ENCODE data around the gene NAA80.

Gene NAA80

GRCh38 chr3:50320853-50321335 is 21.7 kb upstream of the NAA80 start:
- DNase-seq (ENCODE audit: low spot score): peak; percentile 90
- Histone ChIP-seq H3K23ac (ENCODE audit: low read depth, low read length, poor library complexity) (peak overlapping the region; percentile 97), H4K91ac (ENCODE audit: low read depth, low read length, poor library complexity) (no peak overlapping the region), H3K9me3 (replicated peaks in 1 of 2; ENCODE audit: control insufficient read depth in 2 of 2, insufficient read depth in 1 of 2, low read depth in 1 of 2, low read length in 2 of 2) (peaks cover 0 to 2% of the 10 kb centered on the region in 2 donors), H3K4ac (ENCODE audit: low read length) (no peak overlapping the region), H2BK120ac (ENCODE audit: low read depth, low read length) (peak overlapping the region; percentile 99), H3K4me2 (ENCODE audit: insufficient read depth, low read length, poor library complexity, severe bottlenecking) (peak overlapping the region; percentile 95), H3K9ac (ENCODE audit: low read depth, low read length, poor library complexity) (peak overlapping the region; percentile 82), H3K4me3 (ENCODE audit: low read length in 2 of 2) (peak overlapping the region; percentile 61 to 84), H3K14ac (ENCODE audit: low read length) (no peak overlapping the region), H2BK12ac (ENCODE audit: low read length) (no peak overlapping the region), H2AK5ac (ENCODE audit: low read depth, low read length) (peak overlapping the region; percentile 93), H3K79me1 (ENCODE audit: low read depth, low read length) (peaks cover 29% of the 10 kb centered on the region), H3K27ac (replicated peaks; ENCODE audit: low read length) (peak overlapping the region; percentile 90), H4K8ac (ENCODE audit: low read depth, low read length) (no peak overlapping the region), H3K27me3 (ENCODE audit: control insufficient read depth in 3 of 3, insufficient read depth in 3 of 3, low read depth in 1 of 3, low read length in 3 of 3) (no peaks in the 10 kb centered on the region), H2AFZ (ENCODE audit: low read length) (peak overlapping the region; percentile 99), H3K18ac (ENCODE audit: low read length) (peak overlapping the region; percentile 99), H2BK5ac (ENCODE audit: low read length) (peak overlapping the region; percentile 98), H2BK15ac (ENCODE audit: low read length) (peak overlapping the region; percentile 90), H3K36me3 (replicated peaks in 1 of 2; ENCODE audit: control insufficient read depth in 2 of 2, insufficient read depth in 2 of 2, low read length in 2 of 2) (peaks cover 43 to 65% of the 10 kb centered on the region in 2 donors), H3K4me1 (ENCODE audit: control insufficient read depth in 2 of 2, insufficient read depth in 1 of 2, low read depth in 1 of 2, low read length in 2 of 2) (peaks cover 27 to 39% of the 10 kb centered on the region in 2 donors)
- WGBS, 2 donors (ENCODE audit: extremely low coverage in 2 of 2, insufficient read length in 2 of 2, insufficient replicate concordance in 1 of 2): no CpG with 5 or more reads among the region's 45 CpGs

GRCh38 chr3:50319894-50320625 is 20.9 kb upstream of the NAA80 start:
- peak overlapping the region; percentile 71 for H3K27ac ChIP-seq (replicated peaks; ENCODE audit: low read length)
- H3K23ac ChIP-seq (ENCODE audit: low read depth, low read length, poor library complexity): peak overlapping the region; percentile 56
- H2AFZ ChIP-seq (ENCODE audit: low read length): no peak overlapping the region
- H4K91ac ChIP-seq (ENCODE audit: low read depth, low read length, poor library complexity): peak overlapping the region; percentile 94
- no peak for DNase-seq (ENCODE audit: low spot score)
- H4K8ac ChIP-seq (ENCODE audit: low read depth, low read length): peak overlapping the region; percentile 55
- H3K79me1 ChIP-seq (ENCODE audit: low read depth, low read length): peaks cover 33% of the 10 kb centered on the region
- H3K9ac ChIP-seq (ENCODE audit: low read depth, low read length, poor library complexity): peak overlapping the region; percentile 80
- peak overlapping the region; percentile 95 for H3K4me2 ChIP-seq (ENCODE audit: insufficient read depth, low read length, poor library complexity, severe bottlenecking)
- no peak overlapping the region for H2BK120ac ChIP-seq (ENCODE audit: low read depth, low read length)
- peaks cover 27 to 39% of the 10 kb centered on the region in 2 donors for H3K4me1 ChIP-seq (ENCODE audit: control insufficient read depth in 2 of 2, insufficient read depth in 1 of 2, low read depth in 1 of 2, low read length in 2 of 2)
- H3K4ac ChIP-seq (ENCODE audit: low read length): no peak overlapping the region
- H2BK12ac ChIP-seq (ENCODE audit: low read length): peak overlapping the region; percentile 41
- no peaks in the 10 kb centered on the region for H3K27me3 ChIP-seq (ENCODE audit: control insufficient read depth in 3 of 3, insufficient read depth in 3 of 3, low read depth in 1 of 3, low read length in 3 of 3)
- H3K18ac ChIP-seq (ENCODE audit: low read length): peak overlapping the region; percentile 76
- peaks cover 0 to 4% of the 10 kb centered on the region in 2 donors for H3K9me3 ChIP-seq (replicated peaks in 1 of 2; ENCODE audit: control insufficient read depth in 2 of 2, insufficient read depth in 1 of 2, low read depth in 1 of 2, low read length in 2 of 2)
- H2BK5ac ChIP-seq (ENCODE audit: low read length): no peak overlapping the region
- WGBS, 2 donors (ENCODE audit: extremely low coverage in 2 of 2, insufficient read length in 2 of 2, insufficient replicate concordance in 1 of 2): no CpG with 5 or more reads among the region's 29 CpGs
- H3K4me3 ChIP-seq (ENCODE audit: low read length in 2 of 2): peak overlapping the region; percentile 61 to 84
- H3K14ac ChIP-seq (ENCODE audit: low read length): peak overlapping the region; percentile 57
- peak overlapping the region; percentile 90 for H2BK15ac ChIP-seq (ENCODE audit: low read length)
- peak overlapping the region; percentile 93 for H2AK5ac ChIP-seq (ENCODE audit: low read depth, low read length)
- peaks cover 46 to 63% of the 10 kb centered on the region in 2 donors for H3K36me3 ChIP-seq (replicated peaks in 1 of 2; ENCODE audit: control insufficient read depth in 2 of 2, insufficient read depth in 2 of 2, low read length in 2 of 2)

- no peak overlapping the region for H3K18ac ChIP-seq (ENCODE audit: low read length)
- no CpG with 5 or more reads among the region's 16 CpGs for WGBS, 2 donors (ENCODE audit: extremely low coverage in 2 of 2, insufficient read length in 2 of 2, insufficient replicate concordance in 1 of 2)
- no peak overlapping the region for H3K4ac ChIP-seq (ENCODE audit: low read length)
- no peak overlapping the region for H3K27ac ChIP-seq (replicated peaks; ENCODE audit: low read length)
- H4K91ac ChIP-seq (ENCODE audit: low read depth, low read length, poor library complexity): no peak overlapping the region
- peaks cover 37% of the 10 kb centered on the region for H3K79me1 ChIP-seq (ENCODE audit: low read depth, low read length)
- no peak overlapping the region for H2BK15ac ChIP-seq (ENCODE audit: low read length)
- no peaks in the 10 kb centered on the region for H3K27me3 ChIP-seq (ENCODE audit: control insufficient read depth in 3 of 3, insufficient read depth in 3 of 3, low read depth in 1 of 3, low read length in 3 of 3)
- peaks cover 0 to 4% of the 10 kb centered on the region in 2 donors for H3K9me3 ChIP-seq (replicated peaks in 1 of 2; ENCODE audit: control insufficient read depth in 2 of 2, insufficient read depth in 1 of 2, low read depth in 1 of 2, low read length in 2 of 2)
- no peak overlapping the region for H2AFZ ChIP-seq (ENCODE audit: low read length)
- no peak overlapping the region for H2BK120ac ChIP-seq (ENCODE audit: low read depth, low read length)
- no peak overlapping the region for H3K14ac ChIP-seq (ENCODE audit: low read length)
- no peak overlapping the region for H2BK5ac ChIP-seq (ENCODE audit: low read length)
- peaks cover 27 to 38% of the 10 kb centered on the region in 2 donors for H3K4me1 ChIP-seq (ENCODE audit: control insufficient read depth in 2 of 2, insufficient read depth in 1 of 2, low read depth in 1 of 2, low read length in 2 of 2)
- no peak for DNase-seq (ENCODE audit: low spot score)
- peaks cover 50 to 64% of the 10 kb centered on the region in 2 donors for H3K36me3 ChIP-seq (replicated peaks in 1 of 2; ENCODE audit: control insufficient read depth in 2 of 2, insufficient read depth in 2 of 2, low read length in 2 of 2)
- no peak overlapping the region for H2AK5ac ChIP-seq (ENCODE audit: low read depth, low read length)
- no peak overlapping the region for H2BK12ac ChIP-seq (ENCODE audit: low read length)
- no peak overlapping the region for H4K8ac ChIP-seq (ENCODE audit: low read depth, low read length)
- H3K4me3 ChIP-seq (ENCODE audit: low read length in 2 of 2): peak overlapping the region; percentile 12 to 61
- H3K9ac ChIP-seq (ENCODE audit: low read depth, low read length, poor library complexity): no peak overlapping the region
- no peak overlapping the region for H3K23ac ChIP-seq (ENCODE audit: low read depth, low read length, poor library complexity)
- H3K4me2 ChIP-seq (ENCODE audit: insufficient read depth, low read length, poor library complexity, severe bottlenecking): no peak overlapping the region
Measured at GRCh38 chr3:50319181-50319893, 20.1 kb upstream of the NAA80 start.

GRCh38 chr3:50318615-50319014 is 19.4 kb upstream of the NAA80 start:
- no CpG with 5 or more reads among the region's 10 CpGs for WGBS, 2 donors (ENCODE audit: extremely low coverage in 2 of 2, insufficient read length in 2 of 2, insufficient replicate concordance in 1 of 2)
- Histone ChIP-seq H2BK12ac (ENCODE audit: low read length) (no peak overlapping the region), H3K36me3 (replicated peaks in 1 of 2; ENCODE audit: control insufficient read depth in 2 of 2, insufficient read depth in 2 of 2, low read length in 2 of 2) (peaks cover 47 to 58% of the 10 kb centered on the region in 2 donors), H2AFZ (ENCODE audit: low read length) (no peak overlapping the region), H3K18ac (ENCODE audit: low read length) (no peak overlapping the region), H2BK5ac (ENCODE audit: low read length) (no peak overlapping the region), H3K9me3 (replicated peaks in 1 of 2; ENCODE audit: control insufficient read depth in 2 of 2, insufficient read depth in 1 of 2, low read depth in 1 of 2, low read length in 2 of 2) (peaks cover 0 to 4% of the 10 kb centered on the region in 2 donors), H4K91ac (ENCODE audit: low read depth, low read length, poor library complexity) (no peak overlapping the region), H3K23ac (ENCODE audit: low read depth, low read length, poor library complexity) (peak overlapping the region; percentile 32), H3K14ac (ENCODE audit: low read length) (no peak overlapping the region), H2AK5ac (ENCODE audit: low read depth, low read length) (peak overlapping the region; percentile 57), H3K4me2 (ENCODE audit: insufficient read depth, low read length, poor library complexity, severe bottlenecking) (no peak overlapping the region), H3K4ac (ENCODE audit: low read length) (no peak overlapping the region), H3K79me1 (ENCODE audit: low read depth, low read length) (peaks cover 34% of the 10 kb centered on the region), H3K9ac (ENCODE audit: low read depth, low read length, poor library complexity) (peak overlapping the region; percentile 25), H2BK15ac (ENCODE audit: low read length) (no peak overlapping the region), H4K8ac (ENCODE audit: low read depth, low read length) (no peak overlapping the region), H3K27ac (replicated peaks; ENCODE audit: low read length) (no peak overlapping the region), H3K4me3 (ENCODE audit: low read length in 2 of 2) (no peak overlapping the region), H3K27me3 (ENCODE audit: control insufficient read depth in 3 of 3, insufficient read depth in 3 of 3, low read depth in 1 of 3, low read length in 3 of 3) (no peaks in the 10 kb centered on the region), H2BK120ac (ENCODE audit: low read depth, low read length) (no peak overlapping the region), H3K4me1 (ENCODE audit: control insufficient read depth in 2 of 2, insufficient read depth in 1 of 2, low read depth in 1 of 2, low read length in 2 of 2) (peaks cover 24 to 35% of the 10 kb centered on the region in 2 donors)
- no peak for DNase-seq (ENCODE audit: low spot score)
